ENCODE measurements around the gene TCF12.

Gene TCF12

DNA sequence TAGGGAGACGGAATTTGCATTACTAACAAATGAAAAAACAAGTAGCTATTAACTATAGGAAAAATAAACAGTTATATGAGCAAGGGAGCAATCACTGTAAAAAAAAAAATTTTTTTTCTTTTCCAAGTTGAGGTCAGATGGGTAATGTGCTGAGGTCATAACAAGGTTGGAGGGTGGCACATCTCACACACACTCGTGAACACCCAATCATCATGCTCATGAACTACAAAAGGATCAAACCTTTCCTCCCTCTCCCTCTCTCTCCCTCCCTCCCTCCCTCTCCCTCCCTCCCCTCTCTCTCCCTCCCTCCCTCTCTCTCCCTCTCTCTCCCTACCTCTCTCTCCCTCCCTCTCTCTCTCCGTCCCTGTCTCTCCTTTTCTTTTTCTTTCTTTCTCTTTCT is 360.0 kb downstream of the TCF12 start:
- DNase-seq: no peak

DNA sequence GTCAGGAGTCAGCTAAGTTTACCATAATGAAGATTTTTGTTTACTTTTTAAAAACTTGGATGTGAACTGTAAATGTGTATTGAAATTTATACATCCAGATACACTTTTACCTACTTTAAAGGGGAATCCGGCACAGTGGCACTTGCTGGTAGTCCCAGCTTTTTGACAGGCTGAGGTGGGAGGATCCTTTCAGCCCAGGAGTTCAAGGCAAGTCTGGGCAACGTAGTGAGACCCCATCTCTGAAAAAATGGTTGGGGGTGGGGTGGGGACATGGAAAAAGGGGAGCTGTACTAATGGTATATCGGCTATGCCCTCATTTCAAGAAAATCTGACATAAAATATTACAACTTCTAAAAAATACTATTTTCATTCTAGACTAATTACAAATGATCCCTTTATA is 362.0 kb downstream of the TCF12 start:
- no peak for DNase-seq

DNA sequence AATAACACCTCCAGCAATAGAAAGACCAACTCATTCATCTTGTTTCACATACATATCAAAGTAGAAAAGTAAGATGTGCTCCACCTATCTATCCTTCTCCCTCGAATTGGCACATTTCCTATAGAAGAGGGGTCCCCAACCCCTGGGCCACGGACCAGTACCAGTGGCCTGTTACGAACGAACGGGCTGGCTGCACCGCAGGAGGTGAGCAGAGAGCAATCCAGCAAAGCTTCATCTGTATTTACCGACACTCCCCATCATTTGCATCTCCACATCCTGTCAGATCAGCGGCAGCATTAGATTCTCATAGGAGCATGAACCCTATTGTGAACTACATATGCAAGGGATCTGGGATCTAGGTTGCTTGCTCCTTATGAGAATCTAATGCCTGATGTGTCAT is 362.9 kb downstream of the TCF12 start:
- DNase-seq: no peak

DNA sequence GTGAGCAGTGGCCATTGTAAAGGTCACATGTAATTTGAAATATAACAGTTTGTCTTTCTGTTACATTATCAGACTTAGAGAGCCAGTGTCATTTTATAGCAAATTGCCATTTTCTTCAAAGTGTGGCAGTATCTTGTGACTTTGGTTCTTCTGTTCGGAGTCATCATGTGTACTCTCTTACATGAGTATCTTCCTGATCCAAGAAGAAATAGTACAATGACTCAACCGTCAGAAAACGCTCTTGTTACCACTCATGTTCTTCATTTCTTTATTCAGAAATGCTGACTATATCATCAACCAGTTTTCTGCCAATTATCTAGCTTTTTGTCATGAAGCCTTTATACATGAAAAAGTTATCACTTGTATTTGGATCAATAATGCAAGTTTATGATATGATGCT is 364.2 kb downstream of the TCF12 start:
- DNase-seq: no peak

DNA sequence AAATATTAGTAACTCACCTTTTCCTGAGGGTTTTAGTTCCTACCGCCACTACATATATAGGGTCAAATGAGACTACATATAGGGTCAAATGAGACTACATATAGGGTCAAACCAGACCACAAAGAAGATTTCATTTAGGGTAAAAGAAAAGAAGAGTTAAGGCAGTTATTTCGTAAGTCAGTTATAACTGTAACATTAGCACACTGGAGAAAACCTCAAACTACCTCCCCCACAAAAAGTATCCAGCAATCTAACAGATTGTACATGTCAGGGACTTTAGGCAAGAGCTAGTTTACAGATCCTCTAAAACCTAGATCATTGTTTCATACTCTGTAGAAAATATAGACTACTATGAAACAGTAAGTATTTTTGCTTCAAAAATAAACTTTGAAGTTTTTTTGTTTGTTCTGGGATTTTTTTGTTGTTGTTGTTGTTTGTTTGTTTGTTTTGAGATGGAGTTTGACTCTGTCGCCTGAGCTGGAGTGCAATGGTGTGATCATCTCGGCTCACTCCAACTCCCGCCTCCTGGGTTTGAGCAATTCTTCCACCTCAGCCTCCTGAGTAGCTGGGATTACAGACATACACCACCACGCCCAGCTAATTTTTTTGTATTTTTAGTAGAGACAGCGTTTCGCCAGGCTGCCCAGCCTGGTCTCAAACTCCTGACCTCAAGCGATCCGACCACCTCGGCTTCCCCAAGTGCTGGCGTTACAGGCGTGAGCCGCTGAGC is 365.5 kb downstream of the TCF12 start:
- no peak for DNase-seq

DNA sequence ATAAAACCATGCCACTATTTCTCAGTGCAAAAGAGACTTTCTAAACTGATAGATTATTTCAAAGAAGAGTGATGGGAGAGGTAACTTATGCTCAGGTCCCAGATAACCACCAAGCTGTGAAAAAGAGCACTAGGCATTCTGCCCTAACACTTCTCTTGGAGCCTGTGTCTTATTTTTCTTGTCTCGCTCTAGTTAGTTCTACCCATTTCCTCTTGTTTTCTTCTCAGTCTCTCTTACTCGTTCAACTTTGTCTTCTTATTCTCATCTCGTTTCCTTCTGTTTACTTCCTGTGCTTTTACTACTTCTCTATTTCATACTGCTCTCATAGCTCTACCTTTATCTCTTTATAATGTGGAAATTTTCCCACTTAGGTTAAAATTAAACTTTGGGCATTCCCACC is 366.1 kb downstream of the TCF12 start:
- no peak for DNase-seq

DNA sequence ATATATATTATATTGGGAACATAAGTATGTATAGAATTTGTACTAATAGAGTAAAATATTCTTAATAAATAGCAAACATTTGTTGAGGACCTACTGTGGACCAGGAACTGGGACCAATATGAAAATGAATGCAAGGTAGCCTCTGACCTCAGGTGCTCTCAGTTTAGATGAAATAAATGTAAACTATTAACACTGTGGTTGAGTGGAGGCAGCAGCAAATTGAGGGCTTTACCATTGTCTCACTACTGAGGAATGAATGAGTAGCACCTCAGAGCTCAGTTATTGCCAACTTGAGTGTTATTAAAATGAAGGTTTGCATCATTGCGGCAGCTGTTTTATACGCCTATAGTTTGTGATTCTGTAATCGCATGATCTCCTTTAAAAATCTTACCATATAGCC is 366.9 kb downstream of the TCF12 start:
- no peak for DNase-seq

DNA sequence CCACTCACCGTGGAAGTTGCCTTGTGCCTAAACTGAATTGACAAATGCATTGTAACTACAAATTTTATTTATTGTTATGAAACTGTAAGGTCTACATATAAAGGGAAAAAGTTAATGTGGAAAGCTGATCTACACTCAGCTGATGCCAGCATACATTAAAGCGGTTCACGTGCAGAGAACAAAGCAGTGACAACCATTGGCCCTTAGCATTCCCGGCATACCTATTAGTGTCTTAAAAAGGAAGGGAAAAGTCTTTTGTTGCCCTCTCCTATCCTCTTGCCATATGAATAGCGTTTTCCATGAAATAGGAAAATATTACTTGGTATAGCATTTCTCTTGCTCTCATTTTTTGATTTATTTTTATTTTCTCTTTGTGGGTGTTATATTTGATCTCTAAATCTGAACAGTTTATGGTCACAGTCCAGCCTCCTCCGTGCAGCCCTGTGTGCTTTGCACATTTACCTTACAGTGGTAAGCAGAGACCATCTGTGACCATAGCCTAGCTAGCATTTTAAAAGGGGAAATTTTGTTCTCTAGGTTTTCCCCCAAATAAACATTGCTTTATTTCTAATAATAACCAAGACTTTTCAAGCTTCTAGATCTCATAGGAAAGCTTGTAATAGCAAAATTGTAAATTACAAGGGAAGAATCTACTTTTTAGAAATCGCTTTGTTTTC is 368.1 kb downstream of the TCF12 start:
- no peak for DNase-seq

DNA sequence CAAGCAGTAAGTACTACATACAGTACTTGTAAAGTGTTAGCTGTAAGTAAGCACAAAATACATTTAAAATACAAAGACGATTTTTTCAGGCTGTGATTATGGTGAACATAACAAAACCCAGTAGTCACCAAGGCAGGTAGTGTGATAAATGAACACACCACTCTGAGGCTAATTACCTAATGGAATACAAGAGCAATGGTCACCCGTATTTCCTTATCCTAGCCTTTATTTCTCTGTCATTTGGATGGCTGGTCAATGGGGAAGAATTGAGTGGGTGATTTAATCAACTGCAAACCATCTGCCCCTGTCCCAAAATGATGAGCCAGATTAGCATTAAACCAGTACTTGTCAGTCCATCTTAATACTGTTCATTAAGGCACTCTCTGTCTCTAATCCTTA is 368.7 kb downstream of the TCF12 start:
- DNase-seq: no peak

DNA sequence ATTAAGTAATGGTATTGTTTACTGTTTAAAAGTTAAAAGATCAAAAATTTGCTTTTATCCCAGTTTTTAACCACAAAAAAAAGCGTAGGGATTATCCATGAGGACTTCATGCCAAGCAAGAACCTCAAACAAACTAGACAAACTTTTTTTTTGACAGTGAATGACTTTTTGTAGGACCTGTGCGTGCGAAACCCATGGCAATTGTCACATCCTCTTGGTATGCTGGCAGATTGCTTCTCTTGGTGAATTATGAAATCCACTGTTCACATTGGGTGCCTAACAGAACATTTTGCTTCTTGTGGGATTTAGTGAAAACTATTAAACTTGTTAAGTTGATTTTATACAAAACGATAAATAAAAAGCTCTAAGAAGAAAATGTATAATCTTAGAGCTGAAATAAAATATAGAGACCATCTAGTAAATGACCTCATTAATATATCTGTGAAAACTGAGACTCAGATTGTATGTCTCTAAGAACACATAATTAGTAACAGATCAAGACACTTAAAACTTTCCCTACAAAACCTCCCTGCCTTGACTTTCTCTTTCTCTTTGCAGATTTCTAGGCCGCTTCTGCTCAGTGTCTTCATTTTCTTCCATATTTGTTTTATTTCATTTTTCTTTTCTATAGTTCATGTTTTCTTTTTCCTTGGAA is 370.6 kb downstream of the TCF12 start:
- DNase-seq: no peak

DNA sequence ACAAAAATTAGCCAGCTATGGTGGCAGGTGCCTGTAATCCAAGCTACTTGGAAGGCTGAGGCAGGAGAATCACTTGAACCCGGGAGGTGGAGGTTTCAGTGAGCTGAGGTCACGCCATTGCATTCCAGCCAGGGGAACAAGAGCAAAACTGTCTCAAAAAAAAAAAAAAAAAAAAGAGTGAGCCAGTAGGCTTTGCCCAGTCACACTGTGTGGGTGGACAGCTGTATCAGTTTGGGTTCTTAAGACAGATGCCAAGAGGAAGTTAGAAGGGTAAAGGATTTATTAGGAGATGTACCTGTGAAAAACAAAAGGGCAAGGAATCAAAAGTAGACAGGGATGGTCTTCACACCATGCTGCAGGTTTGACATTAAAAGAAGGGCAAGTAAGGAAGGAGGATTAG is 371.7 kb downstream of the TCF12 start:
- no peak for DNase-seq

DNA sequence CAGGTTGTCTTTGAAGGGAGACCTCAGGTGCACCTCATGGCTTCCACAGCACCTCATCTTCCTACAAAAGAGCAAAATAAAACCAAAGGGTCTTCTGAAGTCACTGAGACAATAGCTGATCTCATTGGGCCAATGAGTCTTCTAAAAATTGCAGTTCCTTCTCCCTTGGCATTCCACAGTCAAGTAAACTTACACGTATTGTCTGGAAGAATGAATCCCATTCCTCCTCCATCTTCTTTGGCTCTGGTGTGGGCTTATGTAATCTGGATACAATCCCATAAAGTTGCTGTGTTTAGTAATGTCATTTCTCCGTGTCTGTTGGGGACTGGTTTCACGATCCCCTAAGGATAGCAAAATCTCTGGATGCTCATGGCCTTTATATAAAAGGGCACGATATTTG is 372.4 kb downstream of the TCF12 start:
- DNase-seq: no peak

DNA sequence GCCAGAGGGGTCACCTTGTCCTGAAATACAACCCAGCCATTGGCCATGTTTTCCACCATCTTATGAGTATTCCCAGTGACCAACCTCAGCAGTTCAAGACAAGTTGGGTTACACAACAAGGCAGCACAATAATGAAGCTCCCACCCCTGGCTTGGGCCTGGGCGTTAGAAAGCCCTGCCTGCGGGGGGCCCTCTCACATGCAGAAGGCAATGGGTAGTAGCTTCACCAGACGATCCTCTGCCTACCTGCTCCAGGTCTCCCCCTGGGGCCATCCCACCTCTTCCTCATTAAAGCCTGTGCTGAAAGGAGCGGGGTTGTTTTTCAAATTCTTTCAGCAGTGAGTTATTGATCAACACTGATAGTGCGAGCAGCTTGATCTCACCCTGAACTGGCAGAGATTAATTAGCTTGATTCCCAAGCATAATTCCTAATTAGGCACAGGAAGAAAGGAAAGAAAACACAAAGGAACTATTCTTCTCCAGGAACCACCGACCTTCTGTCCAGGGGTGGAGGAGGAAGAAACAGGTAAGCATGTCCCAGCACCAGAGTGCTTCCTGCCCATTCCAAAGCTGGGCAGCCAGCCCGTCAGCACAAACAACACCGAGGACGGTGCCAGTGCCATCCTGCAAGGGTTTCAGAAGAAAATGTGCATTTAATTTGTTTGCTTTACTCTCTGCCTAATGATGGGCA is 378.2 kb downstream of the TCF12 start:
- DNase-seq: no peak

DNA sequence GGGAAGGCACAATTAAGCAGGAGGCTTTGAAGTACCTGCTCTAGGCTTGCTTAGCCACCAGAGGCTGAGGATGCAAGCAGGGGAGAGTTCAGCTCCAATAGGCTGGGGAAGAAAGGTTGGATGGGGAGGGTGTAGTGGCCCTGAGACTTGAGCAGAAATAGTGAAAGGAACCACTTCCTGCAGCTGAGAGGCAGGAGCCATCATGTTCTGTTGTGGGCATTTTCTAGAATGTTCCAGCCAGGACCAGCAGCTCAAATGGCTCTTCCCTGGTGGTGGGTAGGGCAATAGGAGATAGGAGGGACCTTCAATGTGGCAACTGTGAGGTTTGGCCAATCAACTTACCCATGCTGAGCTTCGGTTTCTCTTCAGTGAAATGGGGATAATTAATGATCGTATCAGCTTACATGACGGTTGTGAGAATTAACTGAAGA is 378.7 kb downstream of the TCF12 start:
- no peak for DNase-seq

DNA sequence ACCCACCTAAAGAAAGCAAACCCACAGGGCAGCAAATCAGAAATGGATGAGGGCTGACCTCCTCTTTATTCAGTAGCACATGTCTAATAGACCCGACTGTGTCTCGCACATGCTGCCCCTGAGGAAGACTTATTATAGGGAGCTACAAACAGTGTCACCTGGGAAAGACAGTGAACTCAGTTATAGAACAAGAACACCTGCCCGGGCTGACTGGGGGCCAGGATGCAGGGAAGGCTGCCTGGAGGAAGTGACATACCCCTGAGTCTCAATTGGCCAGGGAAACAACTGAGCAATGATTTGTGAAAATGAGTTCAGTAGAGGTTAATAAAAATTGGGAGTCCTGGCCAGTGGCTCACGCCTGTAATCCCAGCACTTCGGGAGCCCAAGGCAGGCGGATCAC is 379.2 kb downstream of the TCF12 start:
- DNase-seq: no peak

DNA sequence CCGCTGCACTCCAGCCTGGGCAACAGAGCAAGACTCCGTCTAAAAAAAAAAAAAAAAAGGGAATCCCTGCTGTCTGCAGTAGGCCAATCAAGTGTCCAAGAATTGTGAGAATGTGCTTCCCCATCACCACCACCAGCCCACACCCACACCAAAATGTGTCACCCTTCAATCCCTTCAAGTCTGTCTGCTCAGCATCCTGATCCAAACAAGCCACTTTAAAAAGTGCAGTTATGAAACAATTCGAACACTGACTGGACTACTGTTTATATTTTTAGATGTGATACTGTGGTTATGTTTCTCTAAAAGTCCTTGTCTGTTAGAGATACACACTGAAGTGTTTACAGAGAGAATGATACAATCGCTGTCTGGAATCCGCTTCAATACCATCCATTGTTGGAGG is 379.8 kb downstream of the TCF12 start:
- no peak for DNase-seq

DNA sequence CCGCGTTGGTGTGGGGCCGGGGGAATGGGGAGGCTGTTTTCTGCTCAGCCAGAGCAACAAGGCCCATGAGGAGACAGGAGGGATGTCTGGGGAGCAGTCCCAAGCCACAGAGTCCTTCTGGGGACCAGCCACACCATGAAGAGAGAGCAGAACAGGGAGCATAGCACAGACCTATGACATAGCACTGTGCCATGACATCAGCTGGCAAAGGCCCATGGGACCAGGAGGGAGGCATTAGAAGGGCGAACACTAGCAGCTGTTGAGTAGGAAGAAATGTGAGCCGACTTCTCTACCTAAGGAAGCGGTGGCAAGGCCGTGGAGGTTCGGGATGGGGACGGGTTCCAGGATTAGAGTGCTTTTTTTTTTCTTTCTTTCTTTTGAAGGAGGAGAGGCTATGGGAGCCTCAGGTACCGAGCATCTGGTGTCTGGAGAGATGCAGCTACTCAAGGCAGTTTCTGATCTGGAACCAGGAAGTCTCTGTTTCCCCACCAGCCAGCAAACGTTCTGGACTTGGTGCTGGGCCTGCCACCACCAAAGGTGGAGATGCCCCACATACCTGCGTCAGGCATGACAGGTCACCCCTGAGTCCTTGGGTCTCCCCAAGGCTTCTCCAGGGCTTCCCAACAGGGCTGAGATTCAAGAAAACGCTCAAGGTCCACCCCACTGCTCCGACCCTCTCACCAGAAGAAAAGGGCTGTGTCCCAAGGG is 380.6 kb downstream of the TCF12 start:
- DNase-seq: no peak

DNA sequence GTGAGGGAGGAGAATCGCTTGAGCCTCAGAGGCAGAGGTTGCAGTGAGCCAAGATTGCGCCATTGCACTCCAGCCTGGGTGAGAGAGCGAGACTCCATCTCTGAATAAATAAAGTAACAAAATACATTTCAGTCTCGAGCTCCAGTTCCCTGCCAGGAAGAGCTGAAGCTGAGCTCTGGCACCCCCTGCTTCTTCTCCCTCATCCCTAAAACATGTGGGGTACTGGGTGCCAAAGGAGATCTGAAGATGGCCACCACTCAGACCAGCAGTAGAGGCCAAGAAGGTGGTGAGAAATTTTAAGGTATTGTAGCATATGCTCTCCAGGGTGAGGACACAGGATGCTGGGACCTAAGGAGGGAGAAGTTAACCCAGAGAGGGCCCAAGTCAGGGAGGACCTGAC is 382.9 kb downstream of the TCF12 start:
- no peak for DNase-seq

DNA sequence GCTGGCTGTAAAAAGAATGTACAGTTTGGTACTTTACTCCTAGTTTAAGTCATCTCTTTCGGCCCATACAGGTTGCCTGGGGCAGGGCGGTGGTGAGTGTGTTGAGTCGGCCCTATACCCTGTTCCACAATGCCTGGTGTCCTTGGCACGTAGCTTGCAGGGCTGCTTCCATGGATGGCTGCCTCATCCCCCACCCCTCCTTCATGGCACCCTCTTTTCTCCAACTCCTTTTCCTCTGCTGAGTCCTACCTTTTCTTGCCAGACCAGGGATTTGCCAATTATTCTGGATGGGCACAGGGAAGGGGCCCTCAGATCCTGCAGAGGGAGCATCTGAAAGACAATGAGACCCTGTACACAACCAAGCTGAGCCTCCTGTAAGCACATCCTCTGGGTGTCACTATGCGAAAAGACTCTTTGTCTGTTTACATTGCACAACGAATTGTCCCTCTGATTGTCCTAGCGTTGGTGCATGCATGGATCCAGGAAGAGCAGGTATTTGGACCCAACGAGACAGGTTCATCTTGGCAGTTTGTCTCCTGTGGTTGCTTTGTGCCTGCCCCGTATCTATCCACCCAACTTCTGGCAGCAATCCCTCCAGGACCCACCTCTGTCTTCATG is 384.3 kb downstream of the TCF12 start:
- DNase-seq: peak in 1 of 2 experiments; percentile 24

DNA sequence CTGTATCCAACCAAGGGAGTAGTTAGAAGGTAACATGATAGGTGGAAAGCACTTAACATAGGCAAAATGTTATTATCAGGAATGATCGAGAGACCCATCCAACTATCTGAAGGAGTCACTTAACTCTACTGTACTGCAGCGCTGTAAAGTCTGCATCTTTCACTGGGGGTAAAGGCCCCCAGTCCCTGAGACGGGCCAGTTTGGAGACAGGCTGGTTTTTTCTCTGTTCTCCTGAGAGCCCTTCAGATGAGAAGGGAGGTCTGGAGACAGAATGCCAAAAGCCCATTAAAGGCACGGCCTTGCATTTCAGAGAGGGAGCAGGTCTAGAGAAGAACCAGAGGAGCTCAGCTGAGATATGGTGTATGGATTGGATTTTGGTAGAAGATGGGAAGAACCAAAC is 386.6 kb downstream of the TCF12 start:
- no peak for DNase-seq

DNA sequence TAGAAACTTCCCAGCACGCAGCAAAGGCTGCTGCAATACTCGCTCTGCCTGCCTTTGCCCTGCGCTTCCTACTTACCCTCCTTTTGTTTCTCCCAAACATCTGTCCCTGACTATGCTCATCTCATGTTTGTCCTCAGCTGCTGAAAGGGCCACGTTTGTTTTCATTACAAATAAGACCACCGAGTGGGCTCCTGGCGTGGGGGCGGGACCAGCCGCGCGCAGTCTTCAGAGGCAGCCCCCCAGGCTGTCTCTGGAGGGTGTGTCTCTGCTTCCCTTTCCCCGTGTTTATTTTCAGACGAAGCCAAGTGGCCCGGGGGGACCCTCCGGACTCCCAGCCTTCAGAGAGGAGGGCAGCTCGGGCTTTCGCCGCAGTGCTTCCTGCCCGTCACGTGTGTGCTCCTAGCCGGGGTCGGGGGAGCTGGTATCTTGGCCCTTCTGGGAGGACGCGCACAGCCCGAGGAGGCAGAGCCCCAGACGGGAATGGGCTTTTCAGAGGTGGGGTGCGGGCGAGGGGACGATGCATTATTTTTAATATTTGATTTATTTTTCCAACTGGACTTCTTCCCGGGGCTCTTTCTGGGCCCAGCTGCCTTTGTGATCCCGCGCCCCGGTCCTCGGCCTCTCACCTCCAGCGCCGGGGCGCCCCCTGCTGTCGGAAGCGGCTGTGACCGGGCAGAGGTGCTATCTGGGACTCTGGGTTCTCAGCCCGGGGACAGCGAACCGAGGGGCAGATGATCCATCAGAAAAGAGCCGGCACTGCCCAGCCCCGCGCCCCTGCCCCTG is 387.9 kb downstream of the TCF12 start:
- DNase-seq: no peak

DNA sequence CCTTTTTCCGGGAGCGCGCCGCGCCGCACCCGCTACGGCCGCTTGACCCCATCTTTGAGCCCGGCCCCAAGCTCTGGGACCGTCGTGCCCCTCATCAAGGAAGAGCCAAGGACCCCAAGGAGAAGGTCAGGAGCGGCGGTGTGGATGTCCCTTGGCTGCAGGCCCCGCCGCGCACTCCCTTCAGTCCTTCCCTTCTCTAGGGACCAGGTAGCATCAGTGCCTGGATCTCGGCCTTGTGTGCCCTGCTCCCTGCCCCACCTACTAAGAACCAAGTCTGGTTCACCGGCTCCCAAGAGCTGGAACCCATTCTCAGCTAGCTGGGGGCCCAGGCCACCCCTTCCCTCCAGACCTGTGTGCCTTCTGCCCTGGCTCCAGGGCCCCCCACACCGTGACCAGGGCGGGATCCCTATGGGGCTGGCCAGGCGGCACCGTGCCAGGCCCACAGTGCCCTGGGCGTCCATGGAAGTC is 388.5 kb downstream of the TCF12 start:
- DNase-seq: no peak

Data from NCI-H1930 (cell line).